DMS53 (cell line): ENCODE measurements around the gene PKP4.
A peak's percentile ranks its signal among the peaks of the same experiment; 100 is the strongest.

Source experiments
- DNase-seq: peaks from one replicate; lab custom pipeline; 2025; lab: John Stamatoyannopoulos, UW

Gene PKP4

GRCh38 chr2:158546412-158547144 is 89.8 kb downstream of the PKP4 start:
- DNase-seq = no peak

GRCh38 chr2:158553257-158553656 is 96.5 kb downstream of the PKP4 start:
- no peak for DNase-seq

DNA sequence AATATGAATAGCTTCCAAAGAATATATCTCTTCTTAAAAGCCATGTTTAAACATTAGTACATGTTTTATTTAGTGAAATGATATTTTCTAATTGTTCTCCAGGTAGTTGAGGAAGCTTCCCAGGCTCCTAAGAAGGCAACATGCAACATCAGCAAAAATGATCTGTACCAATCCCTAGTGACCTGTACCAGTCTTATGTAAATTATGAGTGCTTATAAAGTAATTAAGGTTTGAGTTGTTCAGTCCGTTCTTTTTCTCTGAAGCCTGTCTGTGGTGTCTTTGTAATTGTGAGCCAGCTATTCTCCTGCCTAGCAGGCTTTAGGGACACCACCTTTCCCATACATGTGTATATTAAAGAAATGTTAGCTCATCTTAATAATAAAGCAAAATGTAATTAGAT is 98.2 kb downstream of the PKP4 start:
- no peak for DNase-seq

DNA sequence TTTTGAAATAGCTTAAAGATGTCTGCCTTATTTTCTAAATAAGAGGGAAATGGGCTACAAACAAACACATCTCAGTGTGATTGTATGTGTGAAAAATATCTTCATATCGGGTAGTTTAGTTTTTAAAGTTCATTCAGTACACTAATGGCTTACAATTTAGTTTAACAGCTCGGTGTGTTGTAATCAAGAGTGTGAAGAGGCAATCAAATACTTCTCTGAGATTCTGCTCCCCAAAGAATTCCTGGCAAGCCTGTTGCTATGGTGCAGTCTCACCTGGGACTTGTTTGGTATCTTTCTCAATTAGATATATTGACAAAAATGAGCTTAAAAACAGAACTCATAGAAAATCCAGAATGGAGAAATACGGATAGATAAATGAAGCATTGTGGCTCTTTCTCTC is 99.4 kb downstream of the PKP4 start:
- DNase-seq = no peak

DNA sequence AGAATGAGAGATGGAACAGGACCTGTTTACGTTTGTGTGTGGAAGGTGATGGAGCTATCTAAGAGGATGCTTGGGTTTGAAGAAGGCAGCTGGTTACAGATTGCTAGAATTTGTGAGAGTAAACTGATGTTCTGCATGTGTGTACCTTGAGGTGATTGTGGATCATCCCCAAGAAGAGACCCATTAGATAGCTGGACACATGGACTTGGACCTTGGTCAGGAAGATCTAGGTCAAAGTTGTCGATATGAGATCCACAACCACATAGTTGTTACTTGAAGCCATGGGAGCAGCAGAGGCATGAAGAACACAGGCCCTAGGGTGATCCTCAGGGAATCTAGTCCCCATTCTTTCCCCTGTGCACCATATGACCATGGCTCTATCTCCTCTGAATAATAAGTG is 101.0 kb downstream of the PKP4 start:
- DNase-seq = no peak

GRCh38 chr2:158559252-158559651 is 102.5 kb downstream of the PKP4 start:
- peak; percentile 7 for DNase-seq

- peak; percentile 54 for DNase-seq
Observed at GRCh38 chr2:158560259-158560658, 103.5 kb downstream of the PKP4 start.

- no peak for DNase-seq
Observed at GRCh38 chr2:158561054-158561453, 104.3 kb downstream of the PKP4 start.

GRCh38 chr2:158567208-158567607 is 110.5 kb downstream of the PKP4 start:
- DNase-seq = no peak

DNA sequence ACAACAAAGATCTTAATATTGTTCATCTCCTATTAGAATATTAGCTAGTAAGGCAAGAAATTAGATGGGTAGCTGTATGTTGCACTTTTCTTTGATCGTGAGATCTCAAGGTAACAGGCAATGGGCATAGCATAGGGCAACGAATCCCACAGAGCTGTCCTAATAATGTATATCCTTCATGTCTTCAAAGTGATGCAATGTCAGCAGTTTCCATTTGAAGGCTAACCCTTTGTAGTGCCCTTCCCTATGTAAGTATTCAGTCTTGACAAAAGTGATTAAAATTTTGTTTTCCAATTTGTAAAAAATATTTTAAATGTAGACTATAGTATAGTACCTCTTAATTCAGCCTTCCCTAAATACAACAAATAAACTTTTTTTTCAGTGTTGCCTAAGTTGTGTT is 112.5 kb downstream of the PKP4 start:
- no peak for DNase-seq

DNA sequence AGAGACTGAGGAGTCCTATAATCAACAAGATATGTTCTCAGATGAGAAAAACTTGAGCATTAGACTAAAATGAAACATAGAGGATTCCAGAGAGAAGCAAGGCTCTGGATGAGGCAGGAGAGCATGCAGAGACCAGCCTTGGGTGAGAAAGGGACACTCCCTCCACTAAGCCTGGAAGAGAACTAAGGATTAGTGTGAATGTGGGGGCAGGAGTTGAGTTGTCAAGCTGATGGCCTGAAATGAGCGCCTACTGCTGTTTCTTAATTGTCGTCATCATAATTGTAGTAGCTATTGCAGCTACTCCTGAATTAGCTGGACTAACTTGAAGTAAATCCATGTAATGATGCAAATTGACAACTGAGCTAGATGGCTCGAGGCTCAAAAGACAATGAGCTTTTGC is 114.1 kb downstream of the PKP4 start:
- no peak for DNase-seq

DNA sequence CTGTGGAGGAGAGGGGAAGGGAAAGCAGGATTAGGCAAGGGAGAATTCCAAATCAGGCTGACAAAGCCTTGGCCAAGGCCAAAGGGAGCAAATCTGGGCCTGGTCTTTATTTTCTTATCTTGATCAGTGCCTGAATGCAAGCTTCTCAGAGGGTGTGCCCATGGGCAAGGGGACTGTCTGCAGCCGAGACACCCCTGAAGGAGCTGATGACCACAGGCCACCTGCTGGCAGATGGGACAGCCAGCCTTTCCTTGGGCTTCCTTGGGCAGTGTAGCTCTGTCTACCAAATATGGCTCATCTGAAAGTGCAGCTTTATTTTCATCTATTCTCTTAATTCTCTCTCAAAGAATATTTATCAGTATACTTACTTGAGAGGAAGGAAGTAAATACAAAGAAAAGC is 117.0 kb downstream of the PKP4 start:
- DNase-seq = no peak

DNA sequence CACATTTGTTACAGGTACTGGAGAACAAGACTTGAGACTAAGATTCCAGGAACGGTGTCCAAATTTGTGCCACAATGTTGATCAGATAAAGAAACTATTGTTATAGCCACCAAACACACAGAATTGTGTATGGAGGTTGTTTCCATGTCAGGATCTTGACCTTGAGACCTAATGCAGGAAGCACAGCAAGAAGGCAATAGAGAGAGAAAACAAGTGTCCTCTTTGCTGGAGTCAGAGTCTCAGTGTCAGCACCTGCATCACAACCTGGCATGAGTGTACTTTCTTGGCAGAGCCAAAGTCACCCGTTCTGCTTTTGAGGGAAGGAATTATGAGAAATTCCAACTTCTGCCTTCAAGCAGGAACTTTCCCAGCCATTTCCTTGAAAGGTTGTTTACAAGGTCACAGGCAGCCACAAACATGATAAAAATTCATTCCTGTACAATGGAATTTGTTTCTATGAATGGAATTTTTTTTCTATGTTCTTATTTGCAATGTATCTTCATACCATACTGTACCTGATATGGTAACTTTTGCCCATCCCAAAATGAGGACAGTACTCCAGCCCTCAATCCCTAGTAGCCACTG is 118.4 kb downstream of the PKP4 start:
- DNase-seq = no peak

DNA sequence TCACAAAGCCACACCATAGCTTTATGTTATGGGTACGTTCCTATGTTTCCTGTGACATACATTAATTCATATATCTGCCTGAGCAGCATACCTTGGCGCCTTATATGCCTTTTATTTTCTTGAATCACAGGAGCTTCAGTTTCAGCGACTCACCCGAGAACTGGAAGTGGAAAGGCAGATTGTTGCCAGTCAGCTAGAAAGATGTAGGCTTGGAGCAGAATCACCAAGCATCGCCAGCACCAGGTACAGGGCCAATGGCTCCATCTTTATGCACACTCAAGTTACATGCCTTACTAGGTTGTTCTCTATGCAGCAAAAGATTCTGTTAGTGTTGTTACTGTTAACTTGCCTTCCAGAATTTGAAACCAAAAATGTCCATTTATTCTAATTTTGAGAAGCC is 120.4 kb downstream of the PKP4 start:
- DNase-seq = no peak

DNA sequence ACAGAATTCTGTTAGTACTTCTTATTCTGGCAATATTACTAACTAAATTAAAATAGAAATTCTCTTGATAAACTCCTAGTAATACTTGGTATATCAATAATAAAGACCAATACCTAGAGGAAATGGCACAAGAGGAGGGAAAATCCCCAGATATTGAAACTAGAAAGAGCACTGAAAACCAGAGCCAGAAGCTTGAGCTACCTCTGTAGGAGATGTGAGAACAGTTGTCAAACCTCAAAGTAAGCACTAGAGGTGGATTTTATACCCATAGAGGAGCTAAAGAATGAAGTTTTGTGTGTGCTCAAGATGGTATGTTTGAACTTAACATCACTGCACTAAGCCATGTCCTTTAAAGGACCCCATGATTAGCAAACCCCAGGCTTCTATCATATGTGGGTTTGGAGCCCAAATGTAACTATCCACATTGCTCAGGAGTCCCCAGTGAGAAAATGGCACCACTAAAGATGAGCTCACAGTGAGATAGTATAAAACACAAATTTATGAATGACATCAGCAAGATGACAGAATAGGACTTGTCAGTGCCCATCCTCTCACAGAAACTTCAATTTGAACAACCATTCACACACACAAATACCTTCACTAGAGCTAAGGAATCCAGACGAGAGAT is 122.1 kb downstream of the PKP4 start:
- no peak for DNase-seq

DNA sequence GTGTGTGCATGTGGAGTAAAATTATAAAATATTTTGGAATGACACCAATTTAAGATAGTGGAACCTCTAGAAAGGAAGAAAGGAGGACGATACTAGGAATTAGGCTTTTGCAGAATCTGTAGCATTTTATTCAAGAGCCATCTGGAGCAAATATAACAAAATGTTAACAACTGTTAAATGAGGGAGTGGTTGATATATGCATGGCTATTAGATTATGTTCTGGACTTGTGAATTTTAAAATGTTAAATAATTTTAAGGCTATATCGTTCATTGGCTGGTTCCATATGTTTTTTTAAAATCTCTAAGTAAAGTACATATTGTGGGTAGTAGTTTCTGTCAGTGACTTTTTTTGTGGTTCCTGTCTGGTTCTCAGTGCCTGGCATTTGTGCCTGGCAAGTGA is 123.2 kb downstream of the PKP4 start:
- no peak for DNase-seq

- DNase-seq = no peak
Observed at GRCh38 chr2:158580760-158581159, 124.0 kb downstream of the PKP4 start.

- DNase-seq = no peak
Observed at GRCh38 chr2:158582670-158583069, 125.9 kb downstream of the PKP4 start.

GRCh38 chr2:158583923-158584322 is 127.2 kb downstream of the PKP4 start:
- DNase-seq = no peak

GRCh38 chr2:158586491-158586890 is 129.7 kb downstream of the PKP4 start:
- peak; percentile 9 for DNase-seq

GRCh38 chr2:158589303-158589702 is 132.6 kb downstream of the PKP4 start:
- no peak for DNase-seq

DNA sequence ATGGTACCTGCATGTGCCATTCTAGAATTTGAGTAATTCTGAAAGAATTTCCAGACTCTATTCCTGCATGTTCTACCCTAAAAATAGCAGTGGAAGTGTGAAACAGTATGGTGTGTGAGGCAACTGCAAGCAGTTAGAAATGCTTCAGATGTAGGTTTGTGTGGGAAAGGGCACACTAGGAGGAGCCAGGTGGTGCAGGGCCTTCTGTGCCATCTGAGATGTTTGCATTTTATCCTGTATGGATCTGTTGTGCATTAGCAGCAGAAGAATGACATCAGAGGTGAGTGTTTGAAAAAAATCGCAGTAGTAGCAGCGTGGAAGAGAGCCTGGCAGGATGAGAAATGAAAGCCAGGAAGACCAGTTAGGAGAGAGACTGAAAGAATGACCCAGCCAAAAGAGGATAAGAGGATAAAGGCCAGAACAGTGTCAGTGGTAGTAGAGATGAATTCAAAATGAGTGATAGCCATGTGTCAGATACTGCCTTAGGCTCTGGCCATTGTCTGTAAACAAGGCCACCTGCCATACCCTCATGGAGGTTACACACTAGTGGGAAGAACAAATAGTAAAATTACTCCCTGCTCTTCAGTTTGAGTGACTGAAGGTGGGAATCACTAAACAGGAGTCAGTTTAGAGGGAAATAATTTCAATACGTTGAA is 142.2 kb downstream of the PKP4 start:
- DNase-seq = peak; percentile 91

DNA sequence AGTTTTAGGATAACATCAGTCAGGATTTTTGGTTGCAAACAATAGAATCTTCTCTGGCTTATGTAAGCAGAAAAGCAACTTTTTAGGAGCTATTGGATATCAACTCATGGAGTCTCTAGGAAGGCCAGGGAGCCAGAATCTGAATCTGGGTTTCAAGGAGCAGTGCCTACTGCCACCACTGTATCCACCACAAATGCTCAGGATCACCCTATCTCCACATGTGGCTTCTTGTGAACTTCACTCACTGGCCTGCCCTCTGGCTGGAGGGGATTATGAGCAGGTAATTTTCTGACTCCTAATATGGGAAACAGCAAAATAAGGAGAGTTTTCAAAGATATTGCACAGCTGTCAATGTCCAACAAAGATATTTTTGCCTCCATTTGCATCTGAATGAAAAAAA is 142.9 kb downstream of the PKP4 start:
- DNase-seq = peak; percentile 41
